OCI-LY7 (cell line): ENCODE data around the gene DISC1. TPM values are rescaled to one million over a fixed set of nuclear protein-coding genes. Genes with fewer than 3 reads are reported as not detected.

Experiments
- BruUV-seq: library from RNA; stranded (reverse); fragments of 400-500 nt; replicated peaks from 2 replicates; lab custom pipeline; 2021; lab: Mats Ljungman, UMichigan
- CTCF ChIA-PET: fragments of 300-600 bp; sonication (Branson Sonifier 250); formaldehyde crosslinking; loops from one replicate; lab custom pipeline; 2022; ENCODE audit warnings: antibody characterized with exemption; ENCODE audit not compliant: unreplicated experiment; lab: Charles Lee
- POLR2A ChIA-PET: fragments of 300-600 bp; sonication (Branson Sonifier 250); formaldehyde crosslinking; loops from one replicate; lab custom pipeline; 2022; ENCODE audit warnings: antibody characterized with exemption; lab: Charles Lee
- DNase-seq: peaks from one replicate; pipeline ENCODE4 v3.0.0-alpha.2; 2015; ENCODE audit warnings: low spot score
- H2AFZ ChIP-seq: fragments of 200-600 bp; sonication (generic), shearing (Covaris generic); 2 replicates; pipeline ENCODE4 v1.6.1; 2014; ENCODE audit warnings: mild to moderate bottlenecking, antibody characterized with exemption, low read length, moderate library complexity
- H3K27ac ChIP-seq: fragments of 200-600 bp; sonication (generic); 2 replicates; pipeline ENCODE4 v1.5.1; 2014; ENCODE audit warnings: mixed run types, low read depth, mild to moderate bottlenecking, moderate library complexity, low read length, inconsistent platforms; ENCODE audit not compliant: poor library complexity, severe bottlenecking
- H3K36me3 ChIP-seq: fragments of 200-600 bp; sonication (generic); 2 replicates; pipeline ENCODE4 v1.6.1; 2014; ENCODE audit warnings: mild to moderate bottlenecking, antibody characterized with exemption, low read length, moderate library complexity, mixed read lengths; ENCODE audit not compliant: insufficient read depth
- H3K4me1 ChIP-seq: fragments of 200-600 bp; sonication (generic); 2 replicates; pipeline ENCODE4 v1.5.1; 2014; ENCODE audit warnings: mild to moderate bottlenecking, low read length; ENCODE audit not compliant: insufficient read depth, poor library complexity, severe bottlenecking
- H3K4me2 ChIP-seq: fragments of 200-600 bp; sonication (generic); 2 replicates; pipeline ENCODE4 v1.6.1; 2014; ENCODE audit warnings: mild to moderate bottlenecking, low read length
- H3K4me3 ChIP-seq: fragments of 200-600 bp; sonication (generic); 2 replicates; pipeline ENCODE4 v1.5.1; 2014; ENCODE audit warnings: mild to moderate bottlenecking, low read depth, low read length; ENCODE audit not compliant: poor library complexity, severe bottlenecking
- H3K79me2 ChIP-seq: fragments of 200-600 bp; sonication (generic); 2 replicates; pipeline ENCODE4 v1.6.1; 2016; ENCODE audit warnings: low read depth, mild to moderate bottlenecking, low read length, moderate library complexity, mixed read lengths; ENCODE audit not compliant: insufficient read depth
- H3K9me2 ChIP-seq: fragments of 200-600 bp; sonication (generic); 2 replicates; pipeline ENCODE4 v1.6.1; 2016; ENCODE audit warnings: mild to moderate bottlenecking, low read length, mixed read lengths; ENCODE audit not compliant: insufficient read depth
- H3K9me3 ChIP-seq: fragments of 200-600 bp; sonication (generic); 2 replicates; pipeline ENCODE4 v1.6.1; 2014; ENCODE audit warnings: mild to moderate bottlenecking, mixed run types, low read length, mixed read lengths
- H4K20me1 ChIP-seq: fragments of 200-600 bp; sonication (generic); 2 replicates; pipeline ENCODE4 v1.6.1; 2014; ENCODE audit warnings: mild to moderate bottlenecking, antibody characterized with exemption, low read length, moderate library complexity, mixed read lengths; ENCODE audit not compliant: insufficient read depth
- EZH2phosphoT487 ChIP-seq: fragments of 200-600 bp; sonication (generic); IDR thresholded peaks from 2 replicates; pipeline ENCODE4 v1.6.1; 2018; ENCODE audit warnings: low read depth, borderline replicate concordance, mild to moderate bottlenecking, mixed run types, antibody characterized with exemption, low read length, moderate library complexity, mixed read lengths
- intact Hi-C: fragments of 100-400 bp; cut with micrococcal nuclease; formaldehyde crosslinking; loops from one replicate; pipeline ENCODE4 v1.10.0; 2022; ENCODE audit not compliant: unreplicated experiment
- total RNA-seq, 2 experiments: library from RNA; depleted of rRNA in 1 of 2; stranded (reverse); fragments of >200 nt in 1 of 2; shearing (Covaris generic) in 1 of 2; gene quantifications; 2 replicates each; pipeline ENCODE4 v1.2.3, GENCODE V29; 2014 to 2022
- TF ChIP-seq, protein P1 (sequence below): fragments of 200-600 bp; sonication (generic); conservative IDR thresholded peaks from 2 replicates; pipeline ENCODE4 v1.5.1; 2014; ENCODE audit warnings: mild to moderate bottlenecking, antibody characterized with exemption, low read length, moderate library complexity, mixed read lengths

Gene DISC1
- total RNA-seq, 2 experiments from 2014 or later: 0.91 TPM; not detected in 1

DNA sequence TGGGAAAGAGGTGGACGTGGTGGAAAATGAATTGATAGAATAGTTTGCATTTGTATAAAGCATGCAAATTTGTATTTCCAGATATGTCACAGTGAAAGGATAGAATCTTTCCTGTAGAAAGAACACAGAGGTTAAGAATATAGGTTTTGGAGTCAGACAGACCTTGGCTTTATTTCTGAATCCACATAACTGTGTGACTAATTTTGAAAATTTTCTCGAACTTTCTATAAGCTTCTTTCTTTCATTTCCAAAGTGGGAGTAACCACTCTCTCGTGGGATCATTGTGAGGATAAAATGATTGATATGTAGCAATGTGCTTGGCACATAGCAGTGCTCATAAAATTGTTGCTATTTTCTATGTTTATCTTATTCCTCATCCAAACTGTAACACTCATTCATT lies 108.8 kb downstream of the DISC1 start:
- TF ChIP-seq, protein P1, sequence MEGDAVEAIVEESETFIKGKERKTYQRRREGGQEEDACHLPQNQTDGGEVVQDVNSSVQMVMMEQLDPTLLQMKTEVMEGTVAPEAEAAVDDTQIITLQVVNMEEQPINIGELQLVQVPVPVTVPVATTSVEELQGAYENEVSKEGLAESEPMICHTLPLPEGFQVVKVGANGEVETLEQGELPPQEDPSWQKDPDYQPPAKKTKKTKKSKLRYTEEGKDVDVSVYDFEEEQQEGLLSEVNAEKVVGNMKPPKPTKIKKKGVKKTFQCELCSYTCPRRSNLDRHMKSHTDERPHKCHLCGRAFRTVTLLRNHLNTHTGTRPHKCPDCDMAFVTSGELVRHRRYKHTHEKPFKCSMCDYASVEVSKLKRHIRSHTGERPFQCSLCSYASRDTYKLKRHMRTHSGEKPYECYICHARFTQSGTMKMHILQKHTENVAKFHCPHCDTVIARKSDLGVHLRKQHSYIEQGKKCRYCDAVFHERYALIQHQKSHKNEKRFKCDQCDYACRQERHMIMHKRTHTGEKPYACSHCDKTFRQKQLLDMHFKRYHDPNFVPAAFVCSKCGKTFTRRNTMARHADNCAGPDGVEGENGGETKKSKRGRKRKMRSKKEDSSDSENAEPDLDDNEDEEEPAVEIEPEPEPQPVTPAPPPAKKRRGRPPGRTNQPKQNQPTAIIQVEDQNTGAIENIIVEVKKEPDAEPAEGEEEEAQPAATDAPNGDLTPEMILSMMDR: no peak
- no peak for TF ChIP-seq EZH2phosphoT487
- no TSS peak for BruUV-seq
- no peaks in the 10 kb centered on the region for H3K9me3 ChIP-seq
- no peaks in the 10 kb centered on the region for H4K20me1 ChIP-seq
- H3K4me3 ChIP-seq: no peak overlapping the region
- H3K36me3 ChIP-seq: no peaks in the 10 kb centered on the region
- CTCF ChIA-PET: no interaction called here
- H3K27ac ChIP-seq: no peak overlapping the region
- no peaks in the 10 kb centered on the region for H3K79me2 ChIP-seq
- H3K4me1 ChIP-seq: no peaks in the 10 kb centered on the region
- intact Hi-C loops: no loop called here
- H2AFZ ChIP-seq: no peak overlapping the region
- no peaks in the 10 kb centered on the region for H3K9me2 ChIP-seq
- no peak for DNase-seq
- no peak overlapping the region for H3K4me2 ChIP-seq
- POLR2A ChIA-PET: no interaction called here

GRCh38 chr1:231735941-231736340 lies 109.4 kb downstream of the DISC1 start:
- BruUV-seq: no TSS peak

DNA sequence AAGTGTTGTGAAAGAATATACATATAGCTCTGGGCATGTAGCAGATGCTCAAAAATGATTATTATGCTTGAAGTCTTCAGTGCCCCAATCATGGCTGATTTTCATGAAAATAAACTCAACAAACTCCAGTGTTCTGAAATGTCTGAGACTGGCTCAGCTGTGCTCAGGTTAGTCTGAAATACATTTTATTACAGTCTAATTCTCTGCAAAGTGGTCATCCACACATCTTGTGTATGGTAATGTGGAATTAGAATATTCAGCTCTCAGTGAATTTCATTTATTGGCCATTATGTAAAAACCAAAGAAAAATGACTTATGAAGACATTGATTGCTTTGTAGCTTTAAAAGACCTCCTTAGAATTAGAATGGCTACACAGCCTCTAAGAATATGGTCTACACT lies 109.9 kb downstream of the DISC1 start:
- Histone ChIP-seq H4K20me1 (no peaks in the 10 kb centered on the region), H3K27ac (no peak overlapping the region), H3K4me1 (no peaks in the 10 kb centered on the region), H3K9me2 (no peaks in the 10 kb centered on the region), H3K4me2 (no peak overlapping the region), H3K4me3 (no peak overlapping the region), H3K36me3 (no peaks in the 10 kb centered on the region), H3K79me2 (no peaks in the 10 kb centered on the region), H3K9me3 (no peaks in the 10 kb centered on the region), H2AFZ (no peak overlapping the region)
- DNase-seq: no peak
- BruUV-seq: no TSS peak
- TF ChIP-seq, protein P1: no peak
- no peak for TF ChIP-seq EZH2phosphoT487
- POLR2A ChIA-PET: no interaction called here
- intact Hi-C loops: no loop called here
- CTCF ChIA-PET: no interaction called here

More at GRCh38 chr1:231735941-231736340, 109.4 kb downstream of the DISC1 start:
- no peaks in the 10 kb centered on the region for H3K4me1 ChIP-seq
- no peaks in the 10 kb centered on the region for H3K9me2 ChIP-seq
- DNase-seq: no peak
- POLR2A ChIA-PET: no interaction called here
- no peaks in the 10 kb centered on the region for H3K9me3 ChIP-seq
- TF ChIP-seq, protein P1: no peak
- TF ChIP-seq EZH2phosphoT487: no peak
- no peak overlapping the region for H3K4me3 ChIP-seq
- H3K4me2 ChIP-seq: no peak overlapping the region
- no peaks in the 10 kb centered on the region for H4K20me1 ChIP-seq
- intact Hi-C loops: no loop called here
- no peaks in the 10 kb centered on the region for H3K36me3 ChIP-seq
- no peak overlapping the region for H3K27ac ChIP-seq
- CTCF ChIA-PET: no interaction called here
- H2AFZ ChIP-seq: no peak overlapping the region
- H3K79me2 ChIP-seq: no peaks in the 10 kb centered on the region
